OCI-LY3 (cell line): ENCODE data around the gene GLYATL3.

Experiments
- CTCF ChIP-seq: fragments of 200-600, 300-600 bp; sonication (generic); IDR thresholded peaks from 2 replicates; pipeline ENCODE4 v1.5.1; 2014; ENCODE audit warnings: antibody characterized with exemption, low read length, low read depth
- EZH2phosphoT487 ChIP-seq: fragments of 200-600 bp; shearing (Covaris generic); IDR thresholded peaks from 2 replicates; pipeline ENCODE4 v1.6.1; 2018; ENCODE audit warnings: antibody characterized with exemption, mixed run types, low read depth

GRCh38 chr6:49576618-49577017 lies 76.9 kb downstream of the GLYATL3 start:
- TF ChIP-seq EZH2phosphoT487 (no peak), CTCF (no peak)
